MCF 10A (cell line): ENCODE data around the gene GPR37L1. TPM values are rescaled to one million over a fixed set of nuclear protein-coding genes. Genes with fewer than 3 reads are reported as not detected.
"Not testable (repeated sequence)": the region's sequence is repeated elsewhere in the genome, so short reads cannot be mapped to it uniquely, and the experiment has no call there.

Source experiments
- BruUV-seq: library from RNA; stranded (reverse); fragments of 400-500 nt; replicated peaks from 2 replicates; lab custom pipeline; 2021; lab: Mats Ljungman, UMichigan
- CTCF ChIA-PET: fragments of 300-600 bp; sonication (Branson Sonifier 250); formaldehyde crosslinking; extraction: SDS; loops from one replicate; lab custom pipeline; 2021; ENCODE audit warnings: antibody characterized with exemption, inconsistent platforms; lab: Yijun Ruan, JAX
- POLR2A ChIA-PET: fragments of 300-600, 350-650 bp; sonication (Branson Sonifier 250); formaldehyde crosslinking; extraction: SDS; loops from one replicate; lab custom pipeline; 2020; ENCODE audit warnings: antibody characterized with exemption, inconsistent platforms; lab: Yijun Ruan, JAX
- DNase-seq: peaks from one replicate; pipeline ENCODE4 v3.0.0-alpha.2; 2018; ENCODE audit not compliant: unreplicated experiment
- H3K27ac Mint-ChIP-seq: one replicate; pipeline ENCODE4 v1.8.0; 2022; ENCODE audit warnings: mild to moderate bottlenecking, low read depth, mixed read lengths; ENCODE audit not compliant: unreplicated experiment
- H3K27me3 Mint-ChIP-seq: one replicate; pipeline ENCODE4 v1.8.0; 2022; ENCODE audit warnings: mixed read lengths; ENCODE audit not compliant: insufficient read depth, unreplicated experiment
- H3K36me3 Mint-ChIP-seq: one replicate; pipeline ENCODE4 v1.8.0; 2022; ENCODE audit warnings: mild to moderate bottlenecking, moderate library complexity, mixed read lengths; ENCODE audit not compliant: insufficient read depth, unreplicated experiment
- H3K4me1 Mint-ChIP-seq: one replicate; pipeline ENCODE4 v1.8.0; 2022; ENCODE audit warnings: mixed read lengths; ENCODE audit not compliant: insufficient read depth, unreplicated experiment
- H3K4me3 Mint-ChIP-seq: one replicate; pipeline ENCODE4 v1.8.0; 2022; ENCODE audit warnings: mild to moderate bottlenecking, moderate library complexity, mixed read lengths; ENCODE audit not compliant: unreplicated experiment
- H3K9me3 Mint-ChIP-seq: one replicate; pipeline ENCODE4 v1.8.0; 2022; ENCODE audit warnings: mixed read lengths; ENCODE audit not compliant: unreplicated experiment
- intact Hi-C: fragments of 100-400 bp; cut with micrococcal nuclease; formaldehyde crosslinking; loops from 2 replicates; pipeline ENCODE4 v1.14.1; 2022
- total RNA-seq: library from RNA; stranded (reverse); gene quantifications from 2 replicates; pipeline ENCODE4 v1.2.3, GENCODE V29; 2022
- TF ChIP-seq, protein P1 (sequence below): fragments of 200-600 bp; IDR thresholded peaks from one replicate; pipeline ENCODE4 v1.8.0; 2022; ENCODE audit warnings: antibody characterized with exemption, mild to moderate bottlenecking; ENCODE audit not compliant: unreplicated experiment

Gene GPR37L1
- total RNA-seq, 1 experiment from 2014 or later, result not detected

- intact Hi-C loops, result no loop called here
- POLR2A ChIA-PET, result interaction anchor here (1.0 kb wide), 1 partner anchor 20 kb away, joined by 3 read pairs; no protein-coding TSS in a partner anchor
- Mint-ChIP-seq H3K27ac (no peak overlapping the region), H3K9me3 (no peaks in the 10 kb centered on the region), H3K4me1 (no peaks in the 10 kb centered on the region), H3K4me3 (no peak overlapping the region), H3K27me3 (peaks cover 13% of the 10 kb centered on the region), H3K36me3 (no peaks in the 10 kb centered on the region)
- CTCF ChIA-PET, result interaction anchor here (0.6 to 4.8 kb wide), 8 partner anchors 11 to 851 kb away, joined by 3 to 49 read pairs (median 4); partner anchors contain the start of gene LGR6
- TF ChIP-seq, protein P1, sequence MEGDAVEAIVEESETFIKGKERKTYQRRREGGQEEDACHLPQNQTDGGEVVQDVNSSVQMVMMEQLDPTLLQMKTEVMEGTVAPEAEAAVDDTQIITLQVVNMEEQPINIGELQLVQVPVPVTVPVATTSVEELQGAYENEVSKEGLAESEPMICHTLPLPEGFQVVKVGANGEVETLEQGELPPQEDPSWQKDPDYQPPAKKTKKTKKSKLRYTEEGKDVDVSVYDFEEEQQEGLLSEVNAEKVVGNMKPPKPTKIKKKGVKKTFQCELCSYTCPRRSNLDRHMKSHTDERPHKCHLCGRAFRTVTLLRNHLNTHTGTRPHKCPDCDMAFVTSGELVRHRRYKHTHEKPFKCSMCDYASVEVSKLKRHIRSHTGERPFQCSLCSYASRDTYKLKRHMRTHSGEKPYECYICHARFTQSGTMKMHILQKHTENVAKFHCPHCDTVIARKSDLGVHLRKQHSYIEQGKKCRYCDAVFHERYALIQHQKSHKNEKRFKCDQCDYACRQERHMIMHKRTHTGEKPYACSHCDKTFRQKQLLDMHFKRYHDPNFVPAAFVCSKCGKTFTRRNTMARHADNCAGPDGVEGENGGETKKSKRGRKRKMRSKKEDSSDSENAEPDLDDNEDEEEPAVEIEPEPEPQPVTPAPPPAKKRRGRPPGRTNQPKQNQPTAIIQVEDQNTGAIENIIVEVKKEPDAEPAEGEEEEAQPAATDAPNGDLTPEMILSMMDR, result no peak
- DNase-seq, result no peak
- no TSS peak for BruUV-seq
Observed at GRCh38 chr1:202173993-202174392, 51.3 kb downstream of the GPR37L1 start.

GRCh38 chr1:202176949-202177927, 54.5 kb downstream of the GPR37L1 start:
- POLR2A ChIA-PET, result interaction anchor here (0.6 kb wide), 1 partner anchor 51 kb away, joined by 3 read pairs; no protein-coding TSS in a partner anchor
- Mint-ChIP-seq H3K9me3 (no peaks in the 10 kb centered on the region), H3K4me3 (no peak overlapping the region), H3K27ac (no peak overlapping the region), H3K27me3 (peaks cover 24% of the 10 kb centered on the region), H3K4me1 (no peaks in the 10 kb centered on the region), H3K36me3 (no peaks in the 10 kb centered on the region)
- intact Hi-C loops, result no loop called here
- BruUV-seq, result no TSS peak
- DNase-seq, result no peak
- CTCF ChIA-PET, result interaction anchor here (0.7 to 4.8 kb wide), 5 partner anchors 8 to 520 kb away, joined by 3 to 49 read pairs (median 15); partner anchors contain the start of gene LGR6
- TF ChIP-seq, protein P1, result peak; percentile 12

GRCh38 chr1:202179828-202180750, 57.4 kb downstream of the GPR37L1 start:
- POLR2A ChIA-PET, result interaction anchor here (0.6 to 0.7 kb wide), 2 partner anchors 104 to 416 kb away, joined by 3 read pairs; no protein-coding TSS in a partner anchor
- Mint-ChIP-seq H3K27me3 (peaks cover 40% of the 10 kb centered on the region), H3K4me1 (peaks cover 11% of the 10 kb centered on the region), H3K4me3 (no peak overlapping the region), H3K9me3 (no peaks in the 10 kb centered on the region), H3K36me3 (no peaks in the 10 kb centered on the region), H3K27ac (no peak overlapping the region)
- BruUV-seq, result no TSS peak
- intact Hi-C loops, result loop anchor here (10.0 kb wide), 1 partner anchor 265 kb away; no protein-coding TSS in a partner anchor
- no peak for DNase-seq
- CTCF ChIA-PET, result interaction anchor here (0.6 to 2.0 kb wide), 16 partner anchors 9 to 251 kb away, joined by 3 to 11 read pairs (median 4); no protein-coding TSS in a partner anchor
- TF ChIP-seq, protein P1, result no peak

- DNase-seq, H3K9me3 Mint-ChIP-seq, H3K27ac Mint-ChIP-seq, BruUV-seq, H3K36me3 Mint-ChIP-seq, H3K4me3 Mint-ChIP-seq: not testable (repeated sequence)
- intact Hi-C loops, result loop anchor here (10.0 kb wide), 1 partner anchor 264 kb away; no protein-coding TSS in a partner anchor
- CTCF ChIA-PET, result interaction anchor here (0.7 to 4.7 kb wide), 10 partner anchors 12 to 539 kb away, joined by 3 to 33 read pairs (median 5); partner anchors contain the start of gene LGR6
- peaks cover 44% of the 10 kb centered on the region for H3K27me3 Mint-ChIP-seq
- POLR2A ChIA-PET, result interaction anchor here (0.7 kb wide), 1 partner anchor 416 kb away, joined by 3 read pairs; no protein-coding TSS in a partner anchor
- H3K4me1 Mint-ChIP-seq, result peaks cover 13% of the 10 kb centered on the region
Observed at GRCh38 chr1:202180751-202181139, 58.0 kb downstream of the GPR37L1 start.
